RWPE2 (cell line): ENCODE results near the gene MRPS14.

ENCODE experiments used
- ATAC-seq: fragments of 200-7000 bp; cut with Tn5 transposase; 3 replicates; pipeline ENCODE4 v1.9.1; 2021; ENCODE audit warnings: low read depth
- DNase-seq: peaks from one replicate; pipeline ENCODE4 v3.0.0-alpha.2; 2020; ENCODE audit warnings: low spot score
- H3K27ac ChIP-seq: fragments of 450-650 bp; 2 replicates; pipeline ENCODE4 v1.5.1; 2017; ENCODE audit warnings: mild to moderate bottlenecking; ENCODE audit not compliant: poor library complexity, severe bottlenecking
- H3K27me3 ChIP-seq: fragments of 250-450 bp; sonication (Bioruptor Pico); 2 replicates; pipeline ENCODE4 v1.5.1; 2021; ENCODE audit warnings: mild to moderate bottlenecking, moderate library complexity; ENCODE audit not compliant: insufficient read depth, poor library complexity, severe bottlenecking
- H3K36me3 ChIP-seq: fragments of 250-450 bp; sonication (Bioruptor Pico); 2 replicates; pipeline ENCODE4 v1.5.1; 2020; ENCODE audit warnings: low read depth, mild to moderate bottlenecking, moderate library complexity
- H3K4me1 ChIP-seq: fragments of 250-450 bp; sonication (Bioruptor Pico); 2 replicates; pipeline ENCODE4 v1.5.1; 2021; ENCODE audit warnings: mild to moderate bottlenecking, moderate library complexity; ENCODE audit not compliant: insufficient read depth, poor library complexity, severe bottlenecking
- H3K4me3 ChIP-seq: fragments of 250-450 bp; sonication (Bioruptor Pico); 2 replicates; pipeline ENCODE4 v1.5.1; 2021; ENCODE audit warnings: mild to moderate bottlenecking, moderate library complexity; ENCODE audit not compliant: severe bottlenecking
- H3K9me3 ChIP-seq: fragments of 250-450 bp; sonication (Bioruptor Pico); 2 replicates; pipeline ENCODE4 v1.5.1; 2021; ENCODE audit warnings: mild to moderate bottlenecking, moderate library complexity; ENCODE audit not compliant: severe bottlenecking
- TF ChIP-seq, protein P1 (sequence below): fragments of 450-650 bp; IDR thresholded peaks from one replicate; pipeline ENCODE4 v1.5.1; 2017; ENCODE audit warnings: mild to moderate bottlenecking, moderate library complexity; ENCODE audit not compliant: poor library complexity, severe bottlenecking

MRPS14 gene

DNA sequence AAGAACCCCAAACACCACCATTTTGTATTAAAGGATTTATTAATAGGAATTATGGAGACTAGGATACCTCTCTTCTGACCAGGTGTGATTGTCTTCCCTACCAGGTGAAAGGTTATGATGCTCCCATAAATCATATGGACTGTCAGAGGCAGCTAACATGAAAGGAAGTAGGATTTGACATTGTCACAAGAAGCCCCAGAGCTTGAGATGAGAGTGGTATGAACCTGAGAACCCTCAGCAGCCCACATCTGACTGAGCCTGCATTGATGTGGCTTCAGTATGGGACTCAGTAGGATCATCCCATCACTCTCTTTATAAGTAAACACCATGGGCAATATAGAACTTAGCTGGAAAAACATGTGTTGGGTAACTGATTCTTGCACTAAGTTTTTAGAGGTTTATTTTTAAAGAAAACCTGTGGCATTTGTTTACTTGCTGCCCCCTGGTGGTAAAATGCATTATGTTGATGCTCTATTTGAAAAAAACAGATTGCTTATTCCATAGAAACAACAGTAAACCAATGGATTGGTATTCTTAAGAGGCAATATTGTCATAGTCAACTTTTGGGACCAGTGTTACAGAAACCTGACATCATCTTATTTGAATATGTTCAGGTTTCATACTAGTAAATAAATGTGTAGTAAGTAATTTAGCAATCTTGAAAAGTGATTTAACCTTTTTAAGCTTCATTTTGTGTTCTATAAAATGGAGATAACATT lies 40.1 kb downstream of the MRPS14 start:
- DNase-seq: no peak
- Histone ChIP-seq H3K9me3 (no peaks in the 10 kb centered on the region), H3K4me1 (no peaks in the 10 kb centered on the region), H3K36me3 (peaks cover 3% of the 10 kb centered on the region; the same call in 1 of the 2 replicates), H3K27ac (no peak overlapping the region), H3K4me3 (no peak overlapping the region), H3K27me3 (no peaks in the 10 kb centered on the region)
- no peak for ATAC-seq
- TF ChIP-seq, protein P1, sequence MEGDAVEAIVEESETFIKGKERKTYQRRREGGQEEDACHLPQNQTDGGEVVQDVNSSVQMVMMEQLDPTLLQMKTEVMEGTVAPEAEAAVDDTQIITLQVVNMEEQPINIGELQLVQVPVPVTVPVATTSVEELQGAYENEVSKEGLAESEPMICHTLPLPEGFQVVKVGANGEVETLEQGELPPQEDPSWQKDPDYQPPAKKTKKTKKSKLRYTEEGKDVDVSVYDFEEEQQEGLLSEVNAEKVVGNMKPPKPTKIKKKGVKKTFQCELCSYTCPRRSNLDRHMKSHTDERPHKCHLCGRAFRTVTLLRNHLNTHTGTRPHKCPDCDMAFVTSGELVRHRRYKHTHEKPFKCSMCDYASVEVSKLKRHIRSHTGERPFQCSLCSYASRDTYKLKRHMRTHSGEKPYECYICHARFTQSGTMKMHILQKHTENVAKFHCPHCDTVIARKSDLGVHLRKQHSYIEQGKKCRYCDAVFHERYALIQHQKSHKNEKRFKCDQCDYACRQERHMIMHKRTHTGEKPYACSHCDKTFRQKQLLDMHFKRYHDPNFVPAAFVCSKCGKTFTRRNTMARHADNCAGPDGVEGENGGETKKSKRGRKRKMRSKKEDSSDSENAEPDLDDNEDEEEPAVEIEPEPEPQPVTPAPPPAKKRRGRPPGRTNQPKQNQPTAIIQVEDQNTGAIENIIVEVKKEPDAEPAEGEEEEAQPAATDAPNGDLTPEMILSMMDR: peak; percentile 88

DNA sequence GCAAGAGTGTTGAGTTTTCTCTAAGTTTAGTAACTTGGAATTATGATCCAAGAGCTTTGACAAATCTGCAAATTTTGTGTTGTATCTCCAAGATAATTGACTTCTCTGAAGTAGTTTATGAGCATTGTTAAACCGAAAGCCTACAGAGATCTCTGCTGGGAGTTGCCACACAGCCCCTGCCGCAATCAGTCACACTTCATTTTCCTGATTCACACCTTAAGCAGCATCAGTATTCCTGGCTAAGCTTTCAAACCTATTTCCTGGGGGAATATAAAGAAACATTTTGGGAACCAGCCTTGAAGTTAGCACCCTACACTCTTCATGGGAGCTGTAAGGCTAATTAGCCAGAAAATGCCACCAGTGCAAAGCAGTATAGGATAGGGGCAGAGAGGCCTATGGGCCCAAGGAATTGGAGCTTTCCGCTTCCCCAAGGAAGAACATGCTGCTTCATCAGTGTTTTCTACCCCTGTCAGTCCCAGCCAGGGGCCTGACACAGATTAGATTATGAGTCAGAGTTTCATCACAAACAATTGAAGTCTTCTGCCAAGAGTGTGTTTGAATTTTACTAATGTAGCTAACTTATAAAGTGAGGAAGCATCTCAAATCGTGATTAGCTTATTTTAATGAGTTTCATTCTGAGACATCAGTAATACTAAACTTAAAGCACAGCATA lies 46.7 kb downstream of the MRPS14 start:
- DNase-seq: no peak

DNA sequence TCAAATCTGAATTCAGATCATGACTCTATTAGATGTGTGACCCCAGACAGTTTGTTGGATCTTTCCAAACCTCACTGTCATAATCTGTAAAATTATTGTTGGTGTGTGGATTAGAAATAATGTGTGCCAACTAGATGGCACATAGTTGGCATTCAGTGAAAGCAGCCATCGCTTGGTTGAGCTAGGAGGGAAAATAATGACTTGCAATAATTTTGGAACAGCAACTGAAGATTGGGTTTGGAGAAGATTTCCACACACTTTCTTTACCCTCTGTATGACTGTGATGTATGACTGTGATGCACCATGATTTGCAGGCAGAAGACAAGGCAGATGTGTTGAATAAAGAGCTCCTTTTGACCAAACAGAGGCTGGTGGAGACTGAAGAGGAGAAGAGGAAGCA lies 47.5 kb downstream of the MRPS14 start:
- Histone ChIP-seq H3K36me3 (no peaks in the 10 kb centered on the region), H3K9me3 (no peaks in the 10 kb centered on the region), H3K4me3 (no peak overlapping the region), H3K27me3 (no peaks in the 10 kb centered on the region), H3K27ac (no peak overlapping the region), H3K4me1 (peaks cover 6% of the 10 kb centered on the region)
- TF ChIP-seq, protein P1: no peak
- DNase-seq: no peak
- no peak for ATAC-seq

More for the DNA sequence above, 46.7 kb downstream of the MRPS14 start:
- peak; percentile 95 for ATAC-seq
- H3K27me3 ChIP-seq: no peaks in the 10 kb centered on the region
- peak overlapping the region; percentile 16 for H3K27ac ChIP-seq
- TF ChIP-seq, protein P1: no peak
- H3K4me1 ChIP-seq: peaks cover 6% of the 10 kb centered on the region
- H3K36me3 ChIP-seq: no peaks in the 10 kb centered on the region
- H3K4me3 ChIP-seq: no peak overlapping the region
- H3K9me3 ChIP-seq: no peaks in the 10 kb centered on the region

DNA sequence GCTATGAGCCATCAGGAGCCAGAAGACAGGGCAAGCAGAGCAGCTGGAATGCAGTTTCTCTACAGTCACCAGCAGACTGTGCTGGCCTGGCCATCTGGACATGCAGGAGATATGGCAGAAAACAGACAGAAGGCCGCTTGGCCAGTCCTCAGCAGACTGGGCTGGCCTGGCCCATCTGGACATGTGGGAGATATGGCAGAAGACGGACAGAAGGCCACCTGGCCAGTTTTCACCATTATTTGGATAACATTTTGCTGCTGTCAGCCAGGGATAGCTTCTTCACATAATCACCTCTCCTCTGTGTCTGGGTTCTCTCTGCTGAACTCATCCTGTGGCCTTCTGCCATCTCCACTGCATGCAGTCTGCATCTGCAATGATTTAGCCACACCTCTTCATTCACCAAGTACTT lies 48.5 kb downstream of the MRPS14 start:
- Histone ChIP-seq H3K4me1 (peaks cover 6% of the 10 kb centered on the region), H3K36me3 (no peaks in the 10 kb centered on the region), H3K27me3 (no peaks in the 10 kb centered on the region), H3K27ac (no peak overlapping the region), H3K9me3 (no peaks in the 10 kb centered on the region), H3K4me3 (no peak overlapping the region)
- DNase-seq (no peak), ATAC-seq (no peak)
- TF ChIP-seq, protein P1: no peak

DNA sequence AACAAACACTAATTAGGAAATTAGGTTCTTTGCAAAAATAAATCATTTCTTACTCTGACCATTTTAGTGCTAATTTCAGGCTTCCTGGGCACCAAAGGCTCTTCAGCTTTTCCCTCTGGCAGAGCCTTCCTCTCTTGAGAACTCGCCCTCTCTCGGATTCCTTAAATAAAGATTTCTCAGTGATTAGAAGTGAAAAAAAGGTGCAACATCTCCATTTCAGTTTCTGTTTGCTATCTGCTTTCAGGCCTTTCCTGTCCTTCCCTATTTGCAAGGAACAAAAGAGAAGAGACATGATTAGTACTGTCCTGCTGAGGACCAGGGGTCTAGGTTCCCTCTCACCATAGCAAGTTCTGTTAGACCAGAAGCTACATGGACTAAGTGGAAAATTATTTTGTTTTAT lies 51.3 kb downstream of the MRPS14 start:
- ATAC-seq: no peak
- Histone ChIP-seq H3K36me3 (no peaks in the 10 kb centered on the region), H3K9me3 (no peaks in the 10 kb centered on the region), H3K27me3 (no peaks in the 10 kb centered on the region), H3K27ac (no peak overlapping the region), H3K4me1 (peaks cover 6% of the 10 kb centered on the region), H3K4me3 (no peak overlapping the region)
- DNase-seq: no peak
- TF ChIP-seq, protein P1: no peak
